GM23338 (cell line): Measurements from ENCODE around the gene RFC3. TPM values are rescaled to one million over a fixed set of nuclear protein-coding genes. Genes with fewer than 3 reads are reported as not detected.

Experiments
- ATAC-seq: fragments of 200-7000 bp; cut with Tn5 transposase; 3 replicates; pipeline ENCODE4 v1.9.1; 2020
- DNase-seq: peaks from one replicate; pipeline ENCODE4 v3.0.0-alpha.2; 2015; ENCODE audit warnings: low spot score
- H2AFZ ChIP-seq: fragments of 200-600 bp; sonication (generic); 2 replicates; pipeline ENCODE4 v1.8.0; 2016; ENCODE audit warnings: antibody characterized with exemption, mild to moderate bottlenecking, moderate library complexity
- H3F3A ChIP-seq: fragments of 200-600 bp; sonication (generic); replicated peaks from 2 replicates; pipeline ENCODE4 v1.8.0; 2017; ENCODE audit warnings: antibody characterized with exemption, mixed run types, low read depth
- H3K27ac ChIP-seq: fragments of 200-600 bp; sonication (generic); 2 replicates; pipeline ENCODE4 v1.6.1; 2016; ENCODE audit warnings: low read depth
- H3K27me3 ChIP-seq: fragments of 200-600 bp; sonication (generic); 2 replicates; pipeline ENCODE4 v1.8.0; 2016; ENCODE audit warnings: mild to moderate bottlenecking, mixed run types, moderate library complexity; ENCODE audit not compliant: insufficient read depth
- H3K36me3 ChIP-seq: fragments of 200-600 bp; sonication (generic); 2 replicates; pipeline ENCODE4 v1.8.0; 2016; ENCODE audit warnings: mild to moderate bottlenecking; ENCODE audit not compliant: insufficient read depth
- H3K4me1 ChIP-seq: fragments of 200-600 bp; sonication (generic); 2 replicates; pipeline ENCODE4 v1.8.0; 2016; ENCODE audit warnings: mild to moderate bottlenecking, moderate library complexity; ENCODE audit not compliant: insufficient read depth
- H3K4me2 ChIP-seq: fragments of 200-600 bp; sonication (generic); 2 replicates; pipeline ENCODE4 v1.7.1; 2017; ENCODE audit warnings: mixed run types
- H3K4me3 ChIP-seq: fragments of 200-600 bp; sonication (generic); 2 replicates; pipeline ENCODE4 v1.6.1; 2016; ENCODE audit warnings: mixed run types
- H3K79me2 ChIP-seq: fragments of 200-600 bp; sonication (generic); replicated peaks from 2 replicates; pipeline ENCODE4 v1.8.0; 2017; ENCODE audit warnings: mild to moderate bottlenecking; ENCODE audit not compliant: insufficient read depth
- H3K9me2 ChIP-seq: fragments of 200-600 bp; sonication (generic); 2 replicates; pipeline ENCODE4 v1.8.0; 2017; ENCODE audit not compliant: insufficient read depth
- H4K20me1 ChIP-seq: fragments of 200-600 bp; sonication (generic); replicated peaks from 2 replicates; pipeline ENCODE4 v1.8.0; 2017; ENCODE audit warnings: mild to moderate bottlenecking; ENCODE audit not compliant: insufficient read depth
- H3K27ac Mint-ChIP-seq: 2 replicates; pipeline ENCODE4 v1.8.0; 2020; ENCODE audit warnings: inconsistent platforms, mild to moderate bottlenecking, moderate library complexity, mixed read lengths
- H3K27me3 Mint-ChIP-seq: 3 replicates; pipeline ENCODE4 v1.8.0; 2022; ENCODE audit warnings: low read depth, mild to moderate bottlenecking, moderate library complexity, mixed read lengths, inconsistent platforms; ENCODE audit not compliant: insufficient read depth, poor library complexity
- H3K36me3 Mint-ChIP-seq: 3 replicates; pipeline ENCODE4 v1.8.0; 2021; ENCODE audit warnings: low read depth, mild to moderate bottlenecking, inconsistent platforms, moderate library complexity, mixed read lengths
- H3K4me1 Mint-ChIP-seq: 3 replicates; pipeline ENCODE4 v1.8.0; 2020; ENCODE audit warnings: mild to moderate bottlenecking, inconsistent platforms, mixed read lengths
- H3K4me3 Mint-ChIP-seq: 3 replicates; pipeline ENCODE4 v1.8.0; 2021; ENCODE audit warnings: moderate library complexity, mild to moderate bottlenecking, inconsistent platforms, mixed read lengths
- H3K9me3 Mint-ChIP-seq: 3 replicates; pipeline ENCODE4 v1.8.0; 2020; ENCODE audit warnings: moderate library complexity, mild to moderate bottlenecking, inconsistent platforms, mixed read lengths
- CREB1 ChIP-seq: fragments of 250-450 bp; sonication (Bioruptor Pico); IDR thresholded peaks from 2 replicates; pipeline ENCODE4 v1.5.0; 2020; ENCODE audit warnings: low read depth, mild to moderate bottlenecking, moderate library complexity
- EZH2 ChIP-seq: fragments of 200-600 bp; sonication (generic); IDR thresholded peaks from one replicate; pipeline ENCODE4 v1.8.0; 2017; ENCODE audit warnings: antibody characterized with exemption, mild to moderate bottlenecking, low read depth; ENCODE audit not compliant: unreplicated experiment
- EZH2phosphoT487 ChIP-seq: fragments of 200-600 bp; sonication (generic); IDR thresholded peaks from one replicate; pipeline ENCODE4 v1.8.1; 2018; ENCODE audit warnings: antibody characterized with exemption; ENCODE audit not compliant: unreplicated experiment
- JUNB ChIP-seq: IDR thresholded peaks from one replicate; pipeline ENCODE4 v1.6.1; 2016; ENCODE audit warnings: antibody characterized with exemption; ENCODE audit not compliant: unreplicated experiment
- NANOG ChIP-seq: IDR thresholded peaks from 2 replicates; pipeline ENCODE4 v1.6.1; 2016; ENCODE audit warnings: antibody characterized with exemption, borderline replicate concordance
- POLR2AphosphoS5 ChIP-seq: IDR thresholded peaks from 2 replicates; pipeline ENCODE4 v1.6.1; 2016; ENCODE audit warnings: antibody characterized with exemption, low read depth
- STAT1 ChIP-seq: IDR thresholded peaks from one replicate; pipeline ENCODE4 v1.6.1; 2016; ENCODE audit warnings: antibody characterized with exemption; ENCODE audit not compliant: unreplicated experiment
- ZNF114 ChIP-seq: fragments of 250-450 bp; sonication (Bioruptor Pico); IDR thresholded peaks from 2 replicates; pipeline ENCODE4 v1.5.0; 2020; ENCODE audit warnings: mild to moderate bottlenecking, moderate library complexity
- ZNF331 ChIP-seq: fragments of 250-450 bp; sonication (Bioruptor Pico); IDR thresholded peaks from 2 replicates; pipeline ENCODE4 v1.5.0; 2020; ENCODE audit warnings: low read depth, mild to moderate bottlenecking, moderate library complexity
- polyA plus RNA-seq: library from polyadenylated mRNA; unstranded; fragments of >200 nt; fragmentation: Nextera tagmentation; extraction: Ambion mirVana; gene quantifications from 2 replicates; pipeline ENCODE4 v1.2.1, GENCODE V29; 2016
- total RNA-seq: library from RNA; depleted of rRNA; stranded (reverse); fragments of >200 nt; shearing (Covaris generic); gene quantifications from 2 replicates; pipeline ENCODE4 v1.2.3, GENCODE V29; 2014
- TF ChIP-seq, protein P1 (sequence below): IDR thresholded peaks from 2 replicates; pipeline ENCODE4 v1.6.1; 2016; ENCODE audit warnings: antibody characterized with exemption
- TF ChIP-seq, protein P2 (sequence below): fragments of 250-450 bp; sonication (Bioruptor Pico); IDR thresholded peaks from 2 replicates; pipeline ENCODE4 v1.5.0; 2020; ENCODE audit warnings: mild to moderate bottlenecking, moderate library complexity
- TF ChIP-seq, protein P3 (sequence below), 2 experiments: fragments of 200-600 bp in 1 of 2; sonication (generic) in 1 of 2; conservative IDR thresholded peaks; 2 replicates each; pipeline versions ENCODE4 v1.5.1 to v1.6.1; 2016 to 2017; ENCODE audit warnings: antibody characterized with exemption in 2 of 2, low read depth in 2 of 2, mild to moderate bottlenecking in 2 of 2, moderate library complexity in 1 of 2

RFC3 gene
- total and polyA plus RNA-seq, 2 experiments from 2014 or later, result 48.7 to 75.5 TPM

DNA sequence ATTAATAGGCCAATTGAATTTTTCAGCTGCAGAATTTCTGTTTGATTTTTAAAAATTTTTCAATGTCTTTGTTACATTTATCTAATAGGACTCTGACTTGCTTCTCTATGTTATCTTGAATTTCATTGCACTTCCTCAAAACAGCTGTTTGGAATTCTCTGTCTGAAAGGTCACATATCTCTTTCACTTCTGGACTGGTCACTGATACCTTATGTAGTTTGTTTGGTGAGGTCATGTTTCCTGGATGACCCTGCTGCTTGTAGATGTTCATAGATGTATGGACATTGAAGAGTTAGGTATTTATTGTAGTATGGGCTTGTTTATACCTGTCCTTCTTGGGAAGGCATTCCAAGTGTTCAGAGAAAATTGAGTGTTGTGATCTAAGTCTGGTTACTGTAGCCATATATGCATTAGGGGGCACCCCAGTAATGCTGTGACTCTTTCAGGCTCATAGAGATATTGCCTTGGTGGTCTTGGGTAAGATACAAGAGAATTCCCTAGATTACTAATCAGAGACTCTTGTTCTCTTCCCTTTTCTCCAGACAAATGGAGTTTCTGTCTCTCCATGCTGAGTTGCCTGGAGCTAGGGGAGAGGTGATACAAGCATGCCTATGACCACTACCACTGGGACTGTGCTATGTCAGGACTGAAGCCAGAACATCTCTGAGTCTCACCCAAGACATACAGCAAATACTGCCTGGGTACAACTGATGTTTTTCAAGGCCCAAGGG is 27.8 kb downstream of the RFC3 start:
- Histone ChIP-seq H4K20me1 (no peaks in the 10 kb centered on the region), H2AFZ (no peak overlapping the region), H3K27me3 (no peaks in the 10 kb centered on the region), H3K36me3 (no peaks in the 10 kb centered on the region), H3K4me2 (no peak overlapping the region), H3K27ac (no peak overlapping the region), H3K4me1 (no peaks in the 10 kb centered on the region), H3K79me2 (no peaks in the 10 kb centered on the region), H3F3A (no peaks in the 10 kb centered on the region), H3K4me3 (no peak overlapping the region), H3K9me2 (no peaks in the 10 kb centered on the region)
- ATAC-seq (no peak), DNase-seq (no peak)
- H3K36me3 Mint-ChIP-seq, result peaks cover 19% of the 10 kb centered on the region
- H3K9me3 Mint-ChIP-seq, result no peaks in the 10 kb centered on the region
- H3K27me3 Mint-ChIP-seq, result peaks cover 3% of the 10 kb centered on the region
- no peak overlapping the region for H3K4me3 Mint-ChIP-seq
- TF ChIP-seq ZNF331 (CRISPR knock-in tag) (no peak), EZH2phosphoT487 (no peak), NANOG (no peak)
- TF ChIP-seq, protein P1, sequence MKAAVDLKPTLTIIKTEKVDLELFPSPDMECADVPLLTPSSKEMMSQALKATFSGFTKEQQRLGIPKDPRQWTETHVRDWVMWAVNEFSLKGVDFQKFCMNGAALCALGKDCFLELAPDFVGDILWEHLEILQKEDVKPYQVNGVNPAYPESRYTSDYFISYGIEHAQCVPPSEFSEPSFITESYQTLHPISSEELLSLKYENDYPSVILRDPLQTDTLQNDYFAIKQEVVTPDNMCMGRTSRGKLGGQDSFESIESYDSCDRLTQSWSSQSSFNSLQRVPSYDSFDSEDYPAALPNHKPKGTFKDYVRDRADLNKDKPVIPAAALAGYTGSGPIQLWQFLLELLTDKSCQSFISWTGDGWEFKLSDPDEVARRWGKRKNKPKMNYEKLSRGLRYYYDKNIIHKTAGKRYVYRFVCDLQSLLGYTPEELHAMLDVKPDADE, result no peak
- H3K4me1 Mint-ChIP-seq, result no peaks in the 10 kb centered on the region
- no peak overlapping the region for H3K27ac Mint-ChIP-seq

DNA sequence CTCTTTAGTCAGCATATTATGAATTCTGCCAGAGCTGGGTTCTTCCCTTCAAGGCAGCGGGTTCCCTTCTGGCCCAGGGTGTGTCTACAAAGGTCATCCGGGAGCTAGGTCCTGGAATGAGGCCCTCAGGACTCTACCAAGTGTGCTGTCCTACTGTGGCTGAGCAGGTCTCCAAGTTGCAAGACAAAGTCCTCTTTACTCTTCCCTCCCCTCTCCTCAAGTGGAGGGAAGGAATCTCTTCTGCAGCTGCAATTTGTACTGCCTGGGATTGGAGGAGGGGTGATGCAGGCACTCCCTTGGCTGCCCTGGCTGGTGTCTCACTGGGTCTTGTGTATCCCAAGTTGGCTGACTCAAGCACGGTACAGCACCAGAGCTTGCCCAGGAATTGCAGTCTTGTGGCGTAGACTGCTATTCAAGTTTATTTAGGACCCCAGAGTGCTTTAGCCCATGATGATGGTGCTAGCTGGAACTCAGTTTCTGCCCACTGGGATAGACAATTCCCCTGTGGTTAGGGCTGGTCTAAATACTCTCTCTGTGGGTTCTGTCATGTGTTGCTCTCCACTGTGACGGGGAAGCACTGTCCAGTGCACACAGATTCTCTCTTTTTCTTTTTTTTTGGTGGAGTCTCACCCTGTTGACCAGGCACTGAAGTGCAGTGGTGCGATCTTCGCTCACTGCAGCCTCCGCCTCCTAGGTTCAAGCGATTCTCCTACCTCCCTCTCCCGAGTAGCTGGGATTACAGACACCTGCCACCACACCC is 28.5 kb downstream of the RFC3 start:
- H3K79me2 ChIP-seq, result no peaks in the 10 kb centered on the region
- ATAC-seq (no peak; the same call in 1 of the 3 replicates), DNase-seq (no peak)
- Mint-ChIP-seq H3K9me3 (no peaks in the 10 kb centered on the region), H3K4me1 (no peaks in the 10 kb centered on the region), H3K27me3 (peaks cover 3% of the 10 kb centered on the region), H3K36me3 (peaks cover 19% of the 10 kb centered on the region), H3K4me3 (no peak overlapping the region), H3K27ac (no peak overlapping the region)
- H3K4me2 ChIP-seq, result no peak overlapping the region
- H2AFZ ChIP-seq, result no peak overlapping the region
- H3K27me3 ChIP-seq, result no peaks in the 10 kb centered on the region
- H4K20me1 ChIP-seq, result no peaks in the 10 kb centered on the region
- H3K4me3 ChIP-seq, result no peak overlapping the region
- no peaks in the 10 kb centered on the region for H3K4me1 ChIP-seq
- no peaks in the 10 kb centered on the region for H3F3A ChIP-seq
- H3K9me2 ChIP-seq, result no peaks in the 10 kb centered on the region
- no peak overlapping the region for H3K27ac ChIP-seq
- H3K36me3 ChIP-seq, result no peaks in the 10 kb centered on the region
- TF ChIP-seq EZH2, result no peak
- no peak for TF ChIP-seq POLR2AphosphoS5
- TF ChIP-seq, protein P2, sequence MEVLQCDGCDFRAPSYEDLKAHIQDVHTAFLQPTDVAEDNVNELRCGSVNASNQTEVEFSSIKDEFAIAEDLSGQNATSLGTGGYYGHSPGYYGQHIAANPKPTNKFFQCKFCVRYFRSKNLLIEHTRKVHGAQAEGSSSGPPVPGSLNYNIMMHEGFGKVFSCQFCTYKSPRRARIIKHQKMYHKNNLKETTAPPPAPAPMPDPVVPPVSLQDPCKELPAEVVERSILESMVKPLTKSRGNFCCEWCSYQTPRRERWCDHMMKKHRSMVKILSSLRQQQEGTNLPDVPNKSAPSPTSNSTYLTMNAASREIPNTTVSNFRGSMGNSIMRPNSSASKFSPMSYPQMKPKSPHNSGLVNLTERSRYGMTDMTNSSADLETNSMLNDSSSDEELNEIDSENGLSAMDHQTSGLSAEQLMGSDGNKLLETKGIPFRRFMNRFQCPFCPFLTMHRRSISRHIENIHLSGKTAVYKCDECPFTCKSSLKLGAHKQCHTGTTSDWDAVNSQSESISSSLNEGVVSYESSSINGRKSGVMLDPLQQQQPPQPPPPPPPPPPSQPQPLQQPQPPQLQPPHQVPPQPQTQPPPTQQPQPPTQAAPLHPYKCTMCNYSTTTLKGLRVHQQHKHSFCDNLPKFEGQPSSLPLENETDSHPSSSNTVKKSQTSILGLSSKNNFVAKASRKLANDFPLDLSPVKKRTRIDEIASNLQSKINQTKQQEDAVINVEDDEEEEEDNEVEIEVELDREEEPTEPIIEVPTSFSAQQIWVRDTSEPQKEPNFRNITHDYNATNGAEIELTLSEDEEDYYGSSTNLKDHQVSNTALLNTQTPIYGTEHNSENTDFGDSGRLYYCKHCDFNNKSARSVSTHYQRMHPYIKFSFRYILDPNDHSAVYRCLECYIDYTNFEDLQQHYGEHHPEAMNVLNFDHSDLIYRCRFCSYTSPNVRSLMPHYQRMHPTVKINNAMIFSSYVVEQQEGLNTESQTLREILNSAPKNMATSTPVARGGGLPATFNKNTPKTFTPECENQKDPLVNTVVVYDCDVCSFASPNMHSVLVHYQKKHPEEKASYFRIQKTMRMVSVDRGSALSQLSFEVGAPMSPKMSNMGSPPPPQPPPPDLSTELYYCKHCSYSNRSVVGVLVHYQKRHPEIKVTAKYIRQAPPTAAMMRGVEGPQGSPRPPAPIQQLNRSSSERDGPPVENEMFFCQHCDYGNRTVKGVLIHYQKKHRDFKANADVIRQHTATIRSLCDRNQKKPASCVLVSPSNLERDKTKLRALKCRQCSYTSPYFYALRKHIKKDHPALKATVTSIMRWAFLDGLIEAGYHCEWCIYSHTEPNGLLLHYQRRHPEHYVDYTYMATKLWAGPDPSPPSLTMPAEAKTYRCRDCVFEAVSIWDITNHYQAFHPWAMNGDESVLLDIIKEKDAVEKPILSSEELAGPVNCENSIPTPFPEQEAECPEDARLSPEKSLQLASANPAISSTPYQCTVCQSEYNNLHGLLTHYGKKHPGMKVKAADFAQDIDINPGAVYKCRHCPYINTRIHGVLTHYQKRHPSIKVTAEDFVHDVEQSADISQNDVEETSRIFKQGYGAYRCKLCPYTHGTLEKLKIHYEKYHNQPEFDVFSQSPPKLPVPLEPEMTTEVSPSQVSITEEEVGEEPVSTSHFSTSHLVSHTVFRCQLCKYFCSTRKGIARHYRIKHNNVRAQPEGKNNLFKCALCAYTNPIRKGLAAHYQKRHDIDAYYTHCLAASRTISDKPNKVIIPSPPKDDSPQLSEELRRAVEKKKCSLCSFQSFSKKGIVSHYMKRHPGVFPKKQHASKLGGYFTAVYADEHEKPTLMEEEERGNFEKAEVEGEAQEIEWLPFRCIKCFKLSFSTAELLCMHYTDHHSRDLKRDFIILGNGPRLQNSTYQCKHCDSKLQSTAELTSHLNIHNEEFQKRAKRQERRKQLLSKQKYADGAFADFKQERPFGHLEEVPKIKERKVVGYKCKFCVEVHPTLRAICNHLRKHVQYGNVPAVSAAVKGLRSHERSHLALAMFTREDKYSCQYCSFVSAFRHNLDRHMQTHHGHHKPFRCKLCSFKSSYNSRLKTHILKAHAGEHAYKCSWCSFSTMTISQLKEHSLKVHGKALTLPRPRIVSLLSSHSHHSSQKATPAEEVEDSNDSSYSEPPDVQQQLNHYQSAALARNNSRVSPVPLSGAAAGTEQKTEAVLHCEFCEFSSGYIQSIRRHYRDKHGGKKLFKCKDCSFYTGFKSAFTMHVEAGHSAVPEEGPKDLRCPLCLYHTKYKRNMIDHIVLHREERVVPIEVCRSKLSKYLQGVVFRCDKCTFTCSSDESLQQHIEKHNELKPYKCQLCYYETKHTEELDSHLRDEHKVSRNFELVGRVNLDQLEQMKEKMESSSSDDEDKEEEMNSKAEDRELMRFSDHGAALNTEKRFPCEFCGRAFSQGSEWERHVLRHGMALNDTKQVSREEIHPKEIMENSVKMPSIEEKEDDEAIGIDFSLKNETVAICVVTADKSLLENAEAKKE (CRISPR knock-in tag), result no peak
- no peak for TF ChIP-seq CREB1 (CRISPR knock-in tag)
- no peak for TF ChIP-seq EZH2phosphoT487
- no peak for TF ChIP-seq ZNF114 (CRISPR knock-in tag)
- TF ChIP-seq, protein P3, sequence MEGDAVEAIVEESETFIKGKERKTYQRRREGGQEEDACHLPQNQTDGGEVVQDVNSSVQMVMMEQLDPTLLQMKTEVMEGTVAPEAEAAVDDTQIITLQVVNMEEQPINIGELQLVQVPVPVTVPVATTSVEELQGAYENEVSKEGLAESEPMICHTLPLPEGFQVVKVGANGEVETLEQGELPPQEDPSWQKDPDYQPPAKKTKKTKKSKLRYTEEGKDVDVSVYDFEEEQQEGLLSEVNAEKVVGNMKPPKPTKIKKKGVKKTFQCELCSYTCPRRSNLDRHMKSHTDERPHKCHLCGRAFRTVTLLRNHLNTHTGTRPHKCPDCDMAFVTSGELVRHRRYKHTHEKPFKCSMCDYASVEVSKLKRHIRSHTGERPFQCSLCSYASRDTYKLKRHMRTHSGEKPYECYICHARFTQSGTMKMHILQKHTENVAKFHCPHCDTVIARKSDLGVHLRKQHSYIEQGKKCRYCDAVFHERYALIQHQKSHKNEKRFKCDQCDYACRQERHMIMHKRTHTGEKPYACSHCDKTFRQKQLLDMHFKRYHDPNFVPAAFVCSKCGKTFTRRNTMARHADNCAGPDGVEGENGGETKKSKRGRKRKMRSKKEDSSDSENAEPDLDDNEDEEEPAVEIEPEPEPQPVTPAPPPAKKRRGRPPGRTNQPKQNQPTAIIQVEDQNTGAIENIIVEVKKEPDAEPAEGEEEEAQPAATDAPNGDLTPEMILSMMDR (conservative IDR thresholded peaks at IDR 0.05; ENCODE audit: low read depth in 2 of 2), result no peak
- TF ChIP-seq STAT1, result no peak
- no peak for TF ChIP-seq NANOG
- no peak for TF ChIP-seq JUNB
